HL-60 (cell line): ENCODE data around the gene AAK1.

Source experiments
- CTCF ChIP-seq: IDR thresholded peaks from one replicate; pipeline ENCODE4 v1.5.1; 2011; ENCODE audit warnings: low read length, control low read depth, inconsistent platforms; ENCODE audit not compliant: insufficient read depth
- GABPA ChIP-seq: IDR thresholded peaks from 2 replicates; pipeline ENCODE4 v1.6.1; 2012; ENCODE audit warnings: low read depth
- TF ChIP-seq, protein P1 (sequence below): IDR thresholded peaks from 2 replicates; pipeline ENCODE4 v1.6.1; 2012; ENCODE audit warnings: low read depth; ENCODE audit not compliant: insufficient replicate concordance

GRCh38 chr2:69495861-69496260 lies 147.7 kb downstream of the AAK1 start:
- no peak for TF ChIP-seq CTCF
- no peak for TF ChIP-seq GABPA
- TF ChIP-seq, protein P1, sequence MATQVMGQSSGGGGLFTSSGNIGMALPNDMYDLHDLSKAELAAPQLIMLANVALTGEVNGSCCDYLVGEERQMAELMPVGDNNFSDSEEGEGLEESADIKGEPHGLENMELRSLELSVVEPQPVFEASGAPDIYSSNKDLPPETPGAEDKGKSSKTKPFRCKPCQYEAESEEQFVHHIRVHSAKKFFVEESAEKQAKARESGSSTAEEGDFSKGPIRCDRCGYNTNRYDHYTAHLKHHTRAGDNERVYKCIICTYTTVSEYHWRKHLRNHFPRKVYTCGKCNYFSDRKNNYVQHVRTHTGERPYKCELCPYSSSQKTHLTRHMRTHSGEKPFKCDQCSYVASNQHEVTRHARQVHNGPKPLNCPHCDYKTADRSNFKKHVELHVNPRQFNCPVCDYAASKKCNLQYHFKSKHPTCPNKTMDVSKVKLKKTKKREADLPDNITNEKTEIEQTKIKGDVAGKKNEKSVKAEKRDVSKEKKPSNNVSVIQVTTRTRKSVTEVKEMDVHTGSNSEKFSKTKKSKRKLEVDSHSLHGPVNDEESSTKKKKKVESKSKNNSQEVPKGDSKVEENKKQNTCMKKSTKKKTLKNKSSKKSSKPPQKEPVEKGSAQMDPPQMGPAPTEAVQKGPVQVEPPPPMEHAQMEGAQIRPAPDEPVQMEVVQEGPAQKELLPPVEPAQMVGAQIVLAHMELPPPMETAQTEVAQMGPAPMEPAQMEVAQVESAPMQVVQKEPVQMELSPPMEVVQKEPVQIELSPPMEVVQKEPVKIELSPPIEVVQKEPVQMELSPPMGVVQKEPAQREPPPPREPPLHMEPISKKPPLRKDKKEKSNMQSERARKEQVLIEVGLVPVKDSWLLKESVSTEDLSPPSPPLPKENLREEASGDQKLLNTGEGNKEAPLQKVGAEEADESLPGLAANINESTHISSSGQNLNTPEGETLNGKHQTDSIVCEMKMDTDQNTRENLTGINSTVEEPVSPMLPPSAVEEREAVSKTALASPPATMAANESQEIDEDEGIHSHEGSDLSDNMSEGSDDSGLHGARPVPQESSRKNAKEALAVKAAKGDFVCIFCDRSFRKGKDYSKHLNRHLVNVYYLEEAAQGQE: no peak
